Breast epithelium (tissue), 3 donors: ENCODE results near the gene CNIH1.
"Not testable (repeated sequence)": the region's sequence is repeated elsewhere in the genome, so short reads cannot be mapped to it uniquely, and the experiment has no call there.

ENCODE experiments used
- CTCF ChIP-seq, 3 donors: fragments of 450-650 bp; IDR thresholded peaks; one replicate each; pipeline ENCODE4 v1.5.1; 2016 to 2017; ENCODE audit warnings: antibody characterized with exemption in 3 of 3, mild to moderate bottlenecking in 3 of 3, moderate library complexity in 3 of 3
- POLR2A ChIP-seq: fragments of 450-650 bp; IDR thresholded peaks from one replicate; pipeline ENCODE4 v1.6.1; 2016; ENCODE audit warnings: antibody characterized with exemption, mild to moderate bottlenecking, moderate library complexity
- POLR2AphosphoS5 ChIP-seq, 3 donors: sonication (generic); formaldehyde crosslinking; IDR thresholded peaks; one replicate each; pipeline ENCODE4 v1.6.1; 2017; ENCODE audit warnings: antibody characterized with exemption in 3 of 3

- TF ChIP-seq CTCF (IDR thresholded peaks at IDR 0.05); POLR2A; POLR2AphosphoS5 (IDR thresholded peaks at IDR 0.05): not testable (repeated sequence)
Measured at GRCh38 chr14:54456820-54457608, 15.8 kb upstream of the CNIH1 start.
